GM04503 (cell line): ENCODE results near the gene SHANK2.

Source experiments
- DNase-seq: peaks from one replicate; pipeline ENCODE4 v3.0.0-alpha.2; 2012; ENCODE audit warnings: low read depth

The SHANK2 gene

GRCh38 chr11:71269603-71270511 lies 17.5 kb upstream of the SHANK2 start:
- DNase-seq, result no peak

DNA sequence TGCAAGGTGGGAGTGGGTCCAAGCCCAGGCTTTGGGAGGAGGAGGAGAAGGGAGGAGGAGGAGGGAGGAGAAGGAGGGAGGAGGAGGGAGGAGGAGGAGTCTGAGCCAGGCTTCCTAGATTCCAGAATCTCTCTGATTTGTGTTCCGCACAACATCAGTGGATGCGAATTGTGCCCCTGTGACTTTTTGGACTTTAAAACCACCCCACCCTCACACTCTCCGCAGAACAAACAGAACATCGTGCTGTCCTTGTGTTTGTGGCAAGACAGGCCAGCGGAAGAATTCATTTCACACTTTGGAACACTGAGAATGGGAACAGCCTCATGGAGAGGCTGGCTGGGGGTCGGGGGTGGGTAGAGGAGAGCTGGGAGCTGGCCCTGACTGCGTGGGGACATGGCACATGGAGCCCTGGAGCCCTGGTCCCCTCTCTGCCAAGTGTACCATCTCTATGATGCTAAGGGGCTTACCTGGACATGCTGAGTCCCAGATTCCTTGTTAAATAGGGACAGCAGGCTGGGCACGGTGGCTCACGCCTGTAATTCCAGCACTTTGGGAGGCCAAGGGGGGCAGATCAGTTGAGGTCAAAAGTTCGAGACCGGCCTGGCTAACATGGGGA lies 16.4 kb upstream of the SHANK2 start:
- DNase-seq, result no peak

DNA sequence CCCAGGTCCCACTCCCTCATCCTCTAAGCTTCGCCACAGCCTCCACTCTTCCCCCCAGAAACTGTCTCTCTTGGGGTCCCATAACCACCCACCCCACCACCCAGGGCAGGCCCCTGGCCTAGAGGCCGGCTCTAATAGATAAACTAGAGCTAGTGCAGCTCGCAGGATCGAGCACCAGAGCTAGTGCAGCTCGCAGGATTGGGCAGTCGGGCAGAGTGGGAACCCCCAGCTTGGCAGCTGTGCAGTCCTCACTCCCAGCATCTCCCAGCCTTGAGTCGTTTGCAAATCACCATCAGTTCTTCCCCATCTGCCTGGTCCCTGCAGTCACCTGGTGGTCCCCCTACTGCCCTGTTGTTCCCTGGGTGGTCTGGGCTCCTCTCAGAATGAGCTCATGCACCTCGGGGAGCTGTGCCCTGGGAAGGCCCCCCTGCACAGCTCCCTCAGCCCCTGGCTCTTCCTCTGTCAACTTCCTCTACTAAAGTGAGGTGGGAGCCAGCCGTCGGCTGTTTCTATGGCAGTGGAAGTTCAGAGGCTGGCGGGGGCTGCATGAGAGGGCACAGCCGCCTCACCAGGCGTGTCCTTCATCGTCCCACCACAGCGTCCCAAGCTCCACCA lies 15.5 kb upstream of the SHANK2 start:
- no peak for DNase-seq

DNA sequence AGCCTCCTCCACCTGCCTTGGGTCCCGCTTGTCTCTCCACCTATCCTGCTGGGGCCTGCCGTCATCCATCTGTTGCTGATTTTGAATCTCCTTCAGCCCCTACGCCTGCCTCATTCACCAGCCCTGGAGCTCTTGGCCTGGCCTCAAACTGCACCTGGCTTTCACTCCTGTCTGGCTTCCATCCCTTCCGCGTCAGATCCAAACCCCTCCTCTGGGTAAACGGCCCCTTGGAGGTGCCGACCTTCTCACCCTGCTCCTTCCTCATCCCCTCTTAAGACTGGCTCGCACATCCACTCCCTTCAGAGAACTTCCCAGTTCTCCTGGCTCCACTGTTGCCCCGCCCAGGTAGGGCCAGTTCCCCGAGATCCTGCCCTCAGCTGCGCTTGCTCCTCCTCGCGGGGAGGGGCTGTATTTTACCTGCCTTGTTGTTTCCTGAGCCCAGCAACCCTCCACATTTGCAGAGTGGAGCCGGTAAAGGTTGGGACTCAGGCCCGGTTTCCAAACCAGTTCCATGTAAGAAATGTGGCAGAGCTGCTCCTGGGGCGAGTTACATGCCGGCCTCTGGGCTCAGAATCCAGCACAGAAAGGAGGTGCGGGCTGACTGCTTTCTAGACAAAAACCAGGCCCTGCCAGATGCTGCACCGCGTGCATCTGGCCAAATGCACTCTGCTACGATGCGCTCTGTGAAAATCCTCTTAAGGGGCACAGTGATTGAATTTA lies 13.9 kb upstream of the SHANK2 start:
- no peak for DNase-seq

DNA sequence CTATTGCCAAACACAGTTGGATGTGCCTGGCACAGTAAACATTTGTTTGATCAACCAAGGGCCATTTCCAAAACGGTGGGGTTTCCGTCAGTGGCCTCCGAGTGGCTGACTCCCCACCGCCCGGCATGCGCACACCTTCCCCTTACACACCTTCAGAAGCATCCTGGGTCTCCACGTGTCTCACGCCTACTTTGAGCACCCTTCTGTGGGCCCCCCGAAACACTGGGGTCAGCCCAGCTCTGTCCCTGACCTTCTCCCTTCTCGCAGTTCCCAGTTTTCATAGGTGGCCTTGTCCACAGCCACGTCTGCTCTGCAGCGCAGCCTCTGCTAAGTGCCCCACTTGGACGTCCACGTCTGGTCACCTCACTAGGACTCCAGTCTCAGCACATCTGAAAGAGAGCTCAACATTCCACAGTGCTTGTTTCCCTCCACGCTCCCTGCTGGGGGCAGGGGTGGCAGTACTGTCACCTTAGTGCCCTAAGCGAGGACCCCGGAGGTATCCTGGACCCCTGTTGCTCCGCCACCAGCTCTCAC lies 13.2 kb upstream of the SHANK2 start:
- no peak for DNase-seq

GRCh38 chr11:71263386-71263785 lies 11.0 kb upstream of the SHANK2 start:
- DNase-seq, result no peak

DNA sequence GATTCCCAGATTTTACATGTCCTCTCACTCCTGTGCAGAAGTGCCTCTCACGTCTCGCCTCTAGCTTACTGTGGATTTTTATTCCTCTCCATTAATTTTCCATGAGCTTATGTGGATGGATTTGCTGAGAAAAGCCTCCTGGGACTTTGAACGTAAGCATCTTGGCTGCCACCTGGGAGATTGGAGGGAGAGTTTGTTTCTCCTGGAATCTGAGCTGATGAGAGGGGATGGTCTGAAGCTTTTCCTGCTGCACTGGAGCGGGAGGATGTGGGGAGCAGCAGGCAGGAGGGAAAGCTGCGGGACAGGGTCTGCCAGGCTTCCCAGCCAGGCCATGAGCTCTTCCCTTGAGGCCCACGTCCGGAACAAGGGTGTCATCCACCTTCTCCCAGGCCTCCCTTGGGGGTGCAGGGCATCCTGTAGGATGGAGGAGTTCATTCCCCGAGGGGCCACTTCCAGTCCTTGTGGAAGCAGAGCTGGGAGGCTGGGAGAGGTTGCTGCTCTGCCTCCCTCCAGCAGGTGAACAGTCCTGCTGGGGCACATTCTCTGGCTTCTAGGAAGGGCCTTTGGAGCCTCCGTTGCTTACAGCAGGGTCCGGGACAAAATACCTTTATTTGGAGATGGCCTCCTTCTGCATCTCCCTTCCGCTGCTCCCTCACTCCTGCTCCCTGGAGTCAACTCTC lies 3.6 kb upstream of the SHANK2 start:
- no peak for DNase-seq

DNA sequence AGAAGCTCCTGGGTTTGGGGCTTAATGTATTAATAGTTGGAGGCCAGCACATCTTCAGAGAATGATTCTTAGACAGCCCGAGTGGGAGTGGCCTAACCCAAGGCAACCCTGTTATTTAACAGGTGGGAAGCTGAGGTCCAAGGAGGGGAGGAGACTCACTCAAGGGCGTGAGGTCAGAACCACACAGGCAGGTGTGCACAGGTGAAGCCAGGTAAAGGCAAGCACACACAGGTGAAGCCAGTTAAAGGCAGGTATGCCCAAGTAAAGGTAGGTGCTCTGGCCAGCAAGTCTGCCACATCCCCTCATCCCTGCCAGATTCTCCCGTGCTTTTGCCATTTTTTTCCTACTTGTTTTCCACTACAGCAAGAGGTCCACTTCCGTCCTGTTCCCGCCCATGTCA lies 2.9 kb upstream of the SHANK2 start:
- no peak for DNase-seq

- DNase-seq, result no peak
These were observed 1.4 kb upstream of the SHANK2 start for GRCh38 chr11:71253794-71254193.

DNA sequence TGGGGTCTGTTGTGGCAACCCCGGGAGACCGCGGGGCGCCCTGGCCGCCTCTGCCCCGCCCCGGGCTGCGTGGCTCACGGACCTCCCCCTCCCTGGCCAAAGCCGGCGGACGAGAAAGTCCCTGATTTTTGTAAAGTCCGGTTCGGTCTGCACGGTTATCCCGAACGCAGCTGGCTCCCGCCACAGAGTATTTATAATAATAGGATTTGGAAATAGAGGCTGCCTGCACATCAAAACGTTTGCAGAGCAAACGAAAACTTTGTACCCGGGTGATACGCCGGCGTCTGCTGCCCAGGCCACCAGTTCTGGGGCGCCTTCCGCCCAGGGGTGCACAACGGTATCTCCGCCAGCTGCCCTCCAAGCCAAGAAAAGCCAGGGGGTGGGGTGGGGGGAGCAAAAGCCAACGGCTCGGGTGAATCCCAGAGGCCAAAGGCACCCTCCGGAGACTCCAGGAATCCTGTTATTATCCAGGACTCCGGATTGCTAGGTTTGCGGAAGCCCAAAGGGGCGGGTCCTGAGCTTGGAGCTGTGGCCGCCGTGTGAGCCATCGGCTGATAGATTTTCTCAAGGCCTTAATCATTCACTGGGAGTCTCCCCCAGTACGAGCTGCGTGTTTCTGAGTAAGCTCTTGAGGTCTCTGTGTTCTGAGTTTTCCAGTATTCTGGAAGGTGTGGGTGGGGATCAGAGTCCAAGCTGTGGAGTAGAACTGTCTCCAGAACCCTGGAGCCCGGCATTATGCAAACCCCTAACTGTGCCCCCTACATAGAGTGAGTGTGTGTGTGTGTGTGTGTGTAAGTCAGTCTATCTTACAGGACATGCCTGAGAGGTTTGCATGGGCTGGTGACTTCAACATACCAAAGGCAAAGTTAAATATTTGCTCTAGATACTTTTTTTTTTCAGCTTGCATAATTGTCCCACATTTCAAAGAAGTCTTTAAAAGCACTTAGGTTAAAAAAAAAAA lies 673 bp upstream of the SHANK2 start:
- DNase-seq, result no peak

GRCh38 chr11:71251761-71252268 lies 562 bp downstream of the SHANK2 start:
- no peak for DNase-seq

GRCh38 chr11:71251151-71251721 lies 1.1 kb downstream of the SHANK2 start:
- DNase-seq, result no peak

- DNase-seq, result no peak
These were observed 1.7 kb downstream of the SHANK2 start for GRCh38 chr11:71250523-71251150.

- no peak for DNase-seq
These were observed 3.1 kb downstream of the SHANK2 start for GRCh38 chr11:71249301-71249700.

GRCh38 chr11:71248656-71249055 lies 3.7 kb downstream of the SHANK2 start:
- no peak for DNase-seq

DNA sequence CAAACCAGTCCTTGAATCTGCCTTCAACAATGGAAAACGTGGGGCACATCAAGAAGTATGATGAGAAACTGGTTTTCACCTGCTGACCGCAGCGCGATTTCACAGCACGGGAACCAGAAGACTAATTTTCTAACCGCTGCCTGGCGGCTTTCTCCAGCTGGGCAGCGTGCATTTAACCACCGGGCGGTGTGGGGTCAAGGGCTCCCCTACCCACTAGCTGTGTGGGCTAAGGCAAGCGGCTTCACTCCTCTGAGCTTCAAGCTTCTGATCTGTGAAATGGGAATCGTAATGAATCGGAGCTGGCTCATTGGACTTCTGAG lies 4.2 kb downstream of the SHANK2 start:
- no peak for DNase-seq

DNA sequence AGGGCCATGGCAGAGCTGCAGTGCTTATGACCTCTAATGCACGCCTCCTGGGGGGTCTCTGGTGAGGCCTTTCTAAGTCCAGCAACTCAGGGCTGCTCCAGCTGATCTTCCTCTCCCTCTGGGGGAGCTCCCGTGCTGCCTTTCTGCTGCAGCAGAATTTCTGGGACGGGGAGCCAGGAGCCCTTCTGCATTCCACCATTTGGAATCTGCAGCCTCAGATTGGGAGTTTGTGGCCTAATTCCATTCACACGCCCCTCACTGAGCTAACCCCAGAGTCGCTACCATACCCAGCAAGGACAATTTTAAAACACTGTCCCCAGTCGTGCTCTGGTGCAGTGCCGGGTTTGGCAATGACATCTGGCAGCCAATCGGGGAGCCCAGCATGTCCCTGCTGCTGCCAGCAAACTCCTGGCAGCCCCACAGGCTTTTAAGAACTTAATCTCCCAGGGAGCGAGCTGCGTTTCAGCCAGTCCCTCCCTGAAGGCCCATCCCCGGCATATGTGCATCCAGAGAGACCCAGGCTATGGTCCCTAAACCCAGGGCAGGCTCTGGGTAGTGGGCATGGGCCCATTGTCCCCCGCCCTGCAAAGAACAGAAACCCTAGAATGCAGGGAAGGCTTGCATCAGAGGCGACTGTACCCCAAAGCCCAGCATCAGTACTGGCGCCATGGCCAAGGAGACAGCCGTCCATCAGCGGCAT lies 4.7 kb downstream of the SHANK2 start:
- DNase-seq, result no peak

DNA sequence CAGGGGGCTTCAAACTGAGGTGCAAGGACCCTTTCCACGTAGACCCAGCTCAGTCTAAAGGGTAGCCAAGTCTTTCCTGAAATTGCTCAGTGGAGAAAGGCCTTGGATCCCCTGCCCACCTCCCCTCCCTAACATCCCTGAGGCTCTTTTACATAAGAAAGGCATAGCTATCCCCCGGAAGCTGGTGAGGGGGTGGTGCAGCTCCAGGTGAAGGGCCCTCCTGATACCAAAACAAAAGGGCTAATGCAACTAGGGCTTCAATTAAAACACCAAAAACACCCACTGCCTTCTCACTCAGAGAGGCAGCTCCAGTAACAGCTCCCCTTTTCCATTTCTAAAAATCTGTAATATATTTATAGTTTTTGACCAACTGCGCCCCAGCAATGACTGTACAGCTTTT lies 5.8 kb downstream of the SHANK2 start:
- DNase-seq, result no peak
